HepG2 (cell line): ENCODE results near the gene PELI2. TPM values are rescaled to one million over a fixed set of nuclear protein-coding genes. Genes with fewer than 3 reads are reported as not detected.

Experiments used
- ATAC-seq: fragments of 200-7000 bp; cut with Tn5 transposase; 3 replicates; pipeline ENCODE4 v1.9.1; 2020; ENCODE audit warnings: mild to moderate bottlenecking, moderate library complexity
- BruUV-seq: library from RNA; stranded (reverse); fragments of 400-500 nt; replicated peaks from 2 replicates; lab custom pipeline; 2021; lab: Mats Ljungman, UMichigan
- CTCF ChIA-PET: fragments of 300-600 bp; formaldehyde crosslinking; extraction: SDS; loops from one replicate; lab custom pipeline; 2021; ENCODE audit warnings: low total read pairs, inconsistent platforms, low intra/inter-chr PET ratio; lab: Yijun Ruan, JAX
- POLR2A ChIA-PET: fragments of 350-600 bp; sonication (Branson Sonifier 250); formaldehyde crosslinking; loops from one replicate; lab custom pipeline; 2020; ENCODE audit warnings: antibody characterized with exemption, inconsistent platforms; lab: Yijun Ruan, JAX
- DNase-seq: peaks from one replicate; pipeline ENCODE4 v3.0.0-alpha.2; 2015; ENCODE audit warnings: low spot score
- FAIRE-seq: peaks from 3 replicates; lab custom pipeline; 2011; peaks lifted over from hg19 to GRCh38; lab: Jason Lieb, UNC
- H2AFZ ChIP-seq: one replicate; pipeline ENCODE4 v1.6.1; 2011; ENCODE audit warnings: low read length, inconsistent platforms
- H3K27ac ChIP-seq: fragments of 300-600 bp; 3 replicates; pipeline ENCODE4 v1.8.0; 2011; ENCODE audit warnings: mixed run types, mild to moderate bottlenecking, mixed read lengths, low read length, inconsistent platforms; ENCODE audit not compliant: insufficient read depth; ENCODE audit errors: extremely low read length
- H3K27me3 ChIP-seq, 2 experiments: fragments of 200-600 bp in 1 of 2; 2 replicates in 1 of 2; 3 replicates in 1 of 2; pipeline versions ENCODE4 v1.6.0 to v1.8.0; 2011; ENCODE audit warnings: low read length in 2 of 2, mild to moderate bottlenecking in 2 of 2, moderate library complexity in 2 of 2, inconsistent platforms in 1 of 2; ENCODE audit not compliant: insufficient read depth in 2 of 2, control insufficient read depth in 1 of 2
- H3K36me3 ChIP-seq, 2 experiments: fragments of 200-600 bp in 1 of 2; replicated peaks in 1 of 2; 2 replicates in 1 of 2; 3 replicates in 1 of 2; pipeline versions ENCODE4 v1.5.1 to v1.8.0; 2011; ENCODE audit warnings: low read length in 2 of 2, inconsistent platforms in 1 of 2; ENCODE audit not compliant: insufficient read depth in 2 of 2, control insufficient read depth in 1 of 2
- H3K4me1 ChIP-seq: 2 replicates; pipeline ENCODE4 v1.5.1; 2012; ENCODE audit warnings: low read length, inconsistent platforms; ENCODE audit not compliant: insufficient read depth
- H3K4me2 ChIP-seq: 2 replicates; pipeline ENCODE4 v1.6.0; 2011; ENCODE audit warnings: low read depth, low read length, inconsistent platforms
- H3K4me3 ChIP-seq, 3 experiments: fragments of 200-600 bp in 1 of 3; sonication (generic), shearing (Covaris generic) in 1 of 3; replicated peaks in 1 of 3; 2 replicates each; pipeline ENCODE4 v1.5.1; 2011 to 2016; ENCODE audit warnings: low read length in 3 of 3, inconsistent platforms in 2 of 3, low read depth in 2 of 3, mild to moderate bottlenecking in 2 of 3, control low read depth in 1 of 3, mixed read lengths in 1 of 3; ENCODE audit not compliant: insufficient read depth in 1 of 3
- H3K79me2 ChIP-seq: one replicate; pipeline ENCODE4 v1.6.1; 2011; ENCODE audit warnings: low read length, inconsistent platforms; ENCODE audit not compliant: insufficient read depth
- H3K9ac ChIP-seq: 2 replicates; pipeline ENCODE4 v1.6.0; 2011; ENCODE audit warnings: mild to moderate bottlenecking, low read depth, low read length, inconsistent platforms; ENCODE audit not compliant: insufficient read depth
- H3K9me3 ChIP-seq: 2 replicates; pipeline ENCODE4 v1.5.1; 2012; ENCODE audit warnings: mild to moderate bottlenecking, low read length
- H4K20me1 ChIP-seq: 2 replicates; pipeline ENCODE4 v1.6.0; 2011; ENCODE audit warnings: inconsistent platforms, mild to moderate bottlenecking, low read length, moderate library complexity; ENCODE audit not compliant: insufficient read depth
- ARNT ChIP-seq: fragments of 450-650 bp; IDR thresholded peaks from 2 replicates; pipeline ENCODE4 v1.6.1; 2017
- FOSL1 ChIP-seq: sonication (generic); formaldehyde crosslinking; IDR thresholded peaks from 2 replicates; pipeline ENCODE4 v1.9.0; 2021; ENCODE audit warnings: missing genetic modification reagents, borderline replicate concordance
- GATAD1 ChIP-seq: IDR thresholded peaks from 2 replicates; pipeline ENCODE4 v1.6.1; 2016; ENCODE audit warnings: missing genetic modification reagents, missing compliant biosample characterization
- MEF2D ChIP-seq: sonication (generic); formaldehyde crosslinking; IDR thresholded peaks from 2 replicates; pipeline ENCODE4 v1.5.1; 2020; ENCODE audit warnings: mild to moderate bottlenecking, missing genetic modification reagents
- RBM39 ChIP-seq: fragments of 200-400 bp; formaldehyde crosslinking; IDR thresholded peaks from one replicate; pipeline ENCODE4 v1.6.1; 2018; ENCODE audit warnings: antibody characterized with exemption, mild to moderate bottlenecking, low read depth, low read length; ENCODE audit not compliant: poor library complexity, severe bottlenecking
- TOE1 ChIP-seq: sonication (generic); formaldehyde crosslinking; IDR thresholded peaks from 2 replicates; pipeline ENCODE4 v1.4.0; 2020; ENCODE audit warnings: mild to moderate bottlenecking, missing genetic modification reagents
- ZBTB38 ChIP-seq: sonication (generic); formaldehyde crosslinking; IDR thresholded peaks from 2 replicates; pipeline ENCODE4 v1.5.1; 2020; ENCODE audit warnings: mild to moderate bottlenecking, missing genetic modification reagents
- ZBTB42 ChIP-seq: sonication (generic); formaldehyde crosslinking; IDR thresholded peaks from 2 replicates; pipeline ENCODE4 v1.5.0; 2020; ENCODE audit warnings: mild to moderate bottlenecking, missing genetic modification reagents
- ZFP37 ChIP-seq: sonication (generic); formaldehyde crosslinking; IDR thresholded peaks from 2 replicates; pipeline ENCODE4 v1.4.0; 2020; ENCODE audit warnings: missing genetic modification reagents, borderline replicate concordance
- ZNF879 ChIP-seq: sonication (generic); formaldehyde crosslinking; IDR thresholded peaks from 2 replicates; pipeline ENCODE4 v1.8.1; 2023; ENCODE audit warnings: missing genetic modification reagents
- WGBS: methylation state at CpG from one replicate; pipeline ENCODE4 v1.1.6; 2017; ENCODE audit warnings: low lambda C conversion rate; 5-methylcytosine and 5-hydroxymethylcytosine counted together
- in situ Hi-C: cut with HindIII; loops from 2 replicates; pipeline ENCODE4 v1.10.0; 2017; ENCODE audit warnings: low pct_unique_long_range_greater_than_20kb; ENCODE audit not compliant: extremely low pct_ligation_motif_present
- intact Hi-C: fragments of 100-400 bp; cut with micrococcal nuclease; formaldehyde crosslinking; loops from one replicate; pipeline ENCODE4 v1.10.0; 2022; ENCODE audit not compliant: unreplicated experiment
- polyA plus RNA-seq, 8 experiments: library from polyadenylated mRNA; depleted of rRNA in 3 of 8; stranded (reverse) in 7 of 8; unstranded in 1 of 8; fragments of >200 nt; fragmentation: Illumina TruSeq in 4 of 8; extraction: Trizol in 4 of 8; gene quantifications; 2 replicates each; pipeline versions ENCODE4 v1.2.1 to v1.2.3, GENCODE V29; 2011 to 2016; ENCODE audit warnings: low read depth in 4 of 8, missing spikeins in 1 of 8, mixed read lengths in 1 of 8; ENCODE audit not compliant: insufficient read depth in 1 of 8
- total RNA-seq, 5 experiments: library from RNA; depleted of rRNA; stranded (reverse); fragments of >200 nt; fragmentation: Illumina TruSeq; extraction: Trizol; gene quantifications; 2 replicates each; pipeline ENCODE4 v1.2.3, GENCODE V29; 2016; ENCODE audit warnings: low read depth in 1 of 5

Gene PELI2
- total and polyA plus RNA-seq, 2 of the 13 experiments (the other 11 are each of a cell fraction or from before 2014, with no cell fraction given) = 0.07 TPM; not detected in 1

DNA sequence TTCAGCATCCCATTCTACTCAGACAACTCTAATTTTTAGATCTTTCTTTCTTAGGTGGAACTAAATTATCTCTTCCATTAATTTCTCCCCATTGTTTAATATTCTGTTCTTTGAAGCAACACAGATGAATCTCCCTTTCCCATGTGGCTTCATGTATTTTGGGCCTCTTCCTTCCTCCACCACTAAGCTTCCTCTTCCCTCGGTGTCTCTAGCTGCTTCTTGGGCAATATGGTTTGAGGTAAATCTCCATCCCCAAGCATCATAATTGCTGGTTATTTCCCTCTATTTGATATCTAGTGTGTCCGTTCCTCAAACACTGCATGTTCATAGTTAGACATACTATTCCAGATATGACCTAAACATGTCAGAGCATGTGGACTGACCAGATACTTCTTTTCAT is 119.2 kb downstream of the PELI2 start:
- ChIA-PET POLR2A (no interaction called here), CTCF (no interaction called here)
- FAIRE-seq = no peak
- Histone ChIP-seq H3K4me1 (no peaks in the 10 kb centered on the region), H3K4me3 (no peak overlapping the region), H3K36me3 (no peaks in the 10 kb centered on the region), H3K27me3 (0 out of 5 replicates have a peak, but pooled peaks cover 0 to 5% of the 10 kb centered on the region in 2 experiments), H4K20me1 (no peaks in the 10 kb centered on the region), H3K4me2 (no peak overlapping the region), H2AFZ (no peak overlapping the region), H3K27ac (no peak overlapping the region), H3K9ac (no peak overlapping the region), H3K79me2 (no peaks in the 10 kb centered on the region), H3K9me3 (no peaks in the 10 kb centered on the region)
- TF ChIP-seq ZBTB42 (CRISPR knock-in tag) = no peak
- TF ChIP-seq TOE1 (CRISPR knock-in tag) = no peak
- no peak for TF ChIP-seq ARNT
- TF ChIP-seq RBM39 = no peak
- TF ChIP-seq GATAD1 (CRISPR knock-in tag) = no peak
- TF ChIP-seq ZNF879 (CRISPR knock-in tag) = no peak
- no peak for TF ChIP-seq ZFP37 (CRISPR knock-in tag)
- no peak for TF ChIP-seq FOSL1
- no peak for TF ChIP-seq MEF2D (CRISPR knock-in tag)
- ATAC-seq = no peak
- intact Hi-C loops = no loop called here
- no TSS peak for BruUV-seq
- DNase-seq = no peak
- in situ Hi-C loops = no loop called here
- 2% methylated on average over 2 of the region's 2 CpGs for WGBS

DNA sequence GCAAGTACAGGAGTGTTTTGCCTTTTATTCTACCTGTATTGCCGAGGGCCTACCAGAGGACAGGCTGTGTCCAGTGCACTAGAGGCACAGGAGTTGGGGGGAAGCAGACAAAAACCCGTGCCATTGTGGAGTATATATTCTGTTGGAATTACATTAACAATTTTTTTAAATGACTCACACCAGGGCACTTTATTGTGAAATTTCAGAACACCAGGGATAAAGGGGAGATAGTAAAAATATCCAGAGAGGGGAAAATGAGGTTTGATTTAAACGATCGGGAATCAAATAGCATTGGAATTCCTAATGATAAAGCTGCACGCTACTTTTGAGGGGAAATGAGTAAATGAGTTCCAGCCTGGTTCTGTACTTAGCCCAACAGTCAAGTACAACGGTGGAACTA is 123.2 kb downstream of the PELI2 start:
- no peak overlapping the region for H2AFZ ChIP-seq
- no peaks in the 10 kb centered on the region for H3K9me3 ChIP-seq
- H3K27ac ChIP-seq = no peak overlapping the region
- POLR2A ChIA-PET = no interaction called here
- no peaks in the 10 kb centered on the region for H4K20me1 ChIP-seq
- intact Hi-C loops (no loop called here), in situ Hi-C loops (no loop called here)
- no peaks in the 10 kb centered on the region for H3K36me3 ChIP-seq
- 2% methylated on average over 6 of the region's 6 CpGs for WGBS
- CTCF ChIA-PET = no interaction called here
- H3K4me1 ChIP-seq = no peaks in the 10 kb centered on the region
- no TSS peak for BruUV-seq
- ATAC-seq = no peak
- no peak overlapping the region for H3K9ac ChIP-seq
- H3K4me2 ChIP-seq = no peak overlapping the region
- H3K4me3 ChIP-seq = no peak overlapping the region
- FAIRE-seq = no peak
- 0 out of 5 replicates have a peak, but pooled peaks cover 0 to 5% of the 10 kb centered on the region in 2 experiments for H3K27me3 ChIP-seq
- no peak for DNase-seq
- no peak for TF ChIP-seq ZBTB38 (CRISPR knock-in tag)
- no peaks in the 10 kb centered on the region for H3K79me2 ChIP-seq
